CD4-positive, alpha-beta T cell treated with Interferon alpha-2 for 1 hour (primary cell): ENCODE data around the gene DNAJB9.
"Not testable (repeated sequence)": the region's sequence is repeated elsewhere in the genome, so short reads cannot be mapped to it uniquely, and the experiment has no call there.

ENCODE experiments used
- DNase-seq, 2 donors: peaks; one replicate each; pipeline ENCODE4 v3.0.0-alpha.2; 2020 to 2022

The DNAJB9 gene

DNA sequence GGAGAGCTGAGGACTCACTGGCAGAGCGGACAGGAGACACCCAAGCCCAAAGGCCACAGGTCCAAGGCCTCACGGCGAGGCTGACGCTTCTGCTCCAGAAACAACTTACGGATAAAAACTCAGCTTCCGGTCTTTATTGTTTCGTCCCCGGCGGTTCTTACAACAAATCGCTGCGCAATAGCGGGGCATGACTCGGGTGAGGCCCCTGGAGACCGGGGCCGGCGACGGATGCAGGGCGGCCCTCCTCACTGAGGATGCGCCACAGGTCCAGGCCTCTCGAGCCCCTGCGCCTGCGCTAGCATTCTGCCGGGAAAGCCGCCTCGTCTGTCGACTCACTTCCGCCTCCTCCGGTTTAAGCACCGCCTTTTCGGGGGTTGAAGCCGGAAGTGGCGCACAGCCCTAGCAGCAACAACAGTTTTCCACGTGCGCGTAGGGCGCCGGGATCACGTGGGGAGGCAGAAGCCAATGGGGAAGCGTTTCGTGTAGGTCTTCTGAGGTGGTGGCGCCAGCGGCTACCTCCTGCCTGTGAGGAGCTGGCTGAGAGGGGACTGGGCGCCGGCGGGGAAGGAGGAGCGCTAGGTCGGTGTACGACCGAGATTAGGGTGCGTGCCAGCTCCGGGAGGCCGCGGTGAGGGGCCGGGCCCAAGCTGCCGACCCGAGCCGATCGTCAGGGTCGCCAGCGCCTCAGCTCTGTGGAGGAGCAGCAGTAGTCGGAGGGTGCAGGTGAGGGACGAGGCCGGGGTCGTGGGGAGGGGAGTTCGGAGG, at the start of gene DNAJB9, which contains the start of gene THAP5:
Gene DNAJB9, plus strand, starts transcription at position 494 of the 765 bp plus-strand sequence. CDS start 1,853 bp downstream, outside the sequence.
Gene THAP5, minus strand, starts transcription at position 326 of the 765 bp plus-strand sequence. Its CDS starts 137 bp downstream, at position 189.
- peak; percentile 100 for DNase-seq

DNA sequence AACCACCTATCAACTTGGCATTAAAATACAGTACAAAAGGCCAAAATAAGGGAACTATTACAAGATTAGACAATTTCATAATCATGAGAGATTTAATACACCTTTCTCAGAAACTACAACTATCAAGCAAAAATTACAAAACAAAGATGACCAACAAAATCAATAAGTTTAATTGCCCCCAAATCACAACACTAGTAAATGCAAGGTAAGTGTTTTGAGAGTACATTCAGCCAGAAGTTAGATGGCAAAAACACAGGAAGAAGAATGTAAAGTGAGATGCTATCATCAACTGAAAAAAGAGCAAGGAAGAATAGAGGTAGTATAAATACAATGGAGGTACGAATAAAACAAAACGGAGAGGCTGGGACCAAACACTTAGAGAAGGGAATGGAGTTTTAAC, 46.9 kb upstream of the DNAJB9 start:
- DNase-seq: no peak

DNA sequence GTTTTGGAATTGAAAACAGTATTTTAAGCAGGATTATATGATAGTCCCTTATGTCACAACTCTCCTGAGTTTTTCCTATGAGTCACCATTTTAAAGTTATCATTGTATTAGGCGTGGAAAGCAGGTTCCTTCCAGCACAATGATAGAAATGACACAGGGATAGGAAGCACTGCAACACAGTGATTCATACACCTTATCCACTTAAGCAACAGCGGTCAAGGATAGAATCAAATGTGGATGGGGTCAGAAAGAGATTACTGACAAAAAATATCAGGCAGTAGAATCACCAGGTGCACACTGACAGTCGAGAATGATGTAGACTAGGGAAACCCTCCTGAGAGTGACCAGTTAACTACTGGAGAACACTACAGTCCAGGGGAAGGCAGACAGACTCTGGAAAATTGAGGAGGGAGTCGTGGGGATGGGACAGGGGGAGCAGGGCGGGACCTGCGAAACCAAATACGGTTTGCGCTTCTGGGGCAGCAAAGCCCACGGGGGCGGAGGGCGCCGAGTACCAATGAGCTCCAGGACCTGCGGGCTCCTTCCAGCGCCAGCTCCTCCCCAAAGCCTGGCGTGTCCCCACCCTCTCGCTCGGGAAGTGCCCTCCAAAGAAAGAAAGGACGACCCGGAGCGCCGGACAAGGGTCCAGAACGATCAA, 44.2 kb upstream of the DNAJB9 start:
- DNase-seq: no peak

DNA sequence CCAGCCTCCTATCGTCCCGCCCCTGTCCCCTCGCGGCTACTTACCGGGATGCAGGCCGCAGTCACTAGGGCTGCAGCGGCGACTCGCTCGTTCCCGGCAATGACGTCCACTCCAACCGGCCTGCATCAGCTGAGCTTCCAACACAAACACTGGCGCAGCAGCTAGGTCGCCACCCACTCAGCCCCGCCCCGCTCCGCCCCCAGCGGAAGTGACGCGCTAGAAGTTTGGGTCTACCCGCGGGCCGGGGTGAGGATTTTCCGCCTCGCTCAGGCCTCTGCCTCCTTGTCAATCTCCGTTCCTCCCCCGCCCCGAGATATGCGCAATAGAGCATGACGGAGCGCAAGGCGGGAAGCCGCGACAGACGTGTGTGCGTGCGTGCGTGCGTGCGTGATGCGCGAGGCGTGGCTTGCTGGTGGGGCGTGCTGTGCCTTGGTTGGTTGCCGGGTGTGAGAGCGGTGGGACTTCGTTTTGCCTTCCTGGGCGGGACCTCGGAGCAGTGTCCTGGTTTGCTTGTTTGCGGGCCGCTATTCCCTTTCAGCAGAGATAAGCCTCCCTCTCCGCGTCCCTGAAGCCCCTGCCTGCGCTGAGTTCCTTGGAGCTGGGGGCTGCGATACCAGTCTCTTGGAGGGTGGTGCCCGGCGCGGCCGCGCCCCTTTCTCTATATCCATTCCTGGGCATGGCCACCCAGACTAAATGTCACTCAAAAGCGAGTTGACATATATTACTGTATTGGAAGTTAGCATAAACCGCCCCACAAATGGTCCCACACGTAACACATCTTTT, 43.5 kb upstream of the DNAJB9 start, which contains the start of gene PNPLA8:
Gene PNPLA8, minus strand, starts transcription at position 151 of the 783 bp plus-strand sequence. CDS start 10,644 bp downstream, outside the sequence.
- DNase-seq: peak; percentile 100

DNA sequence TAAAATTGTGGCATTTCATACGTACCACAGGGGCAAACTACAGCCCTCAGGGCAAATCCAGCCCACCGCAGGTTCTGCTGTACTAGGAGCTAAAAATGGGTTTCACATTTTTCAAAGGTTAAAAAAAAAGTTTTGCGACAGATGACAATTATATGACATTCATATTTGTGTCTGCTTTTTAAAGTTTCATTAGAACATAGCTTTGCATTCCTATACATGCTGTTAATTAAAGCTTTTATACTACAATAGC, 43.0 kb upstream of the DNAJB9 start:
- no peak for DNase-seq

DNA sequence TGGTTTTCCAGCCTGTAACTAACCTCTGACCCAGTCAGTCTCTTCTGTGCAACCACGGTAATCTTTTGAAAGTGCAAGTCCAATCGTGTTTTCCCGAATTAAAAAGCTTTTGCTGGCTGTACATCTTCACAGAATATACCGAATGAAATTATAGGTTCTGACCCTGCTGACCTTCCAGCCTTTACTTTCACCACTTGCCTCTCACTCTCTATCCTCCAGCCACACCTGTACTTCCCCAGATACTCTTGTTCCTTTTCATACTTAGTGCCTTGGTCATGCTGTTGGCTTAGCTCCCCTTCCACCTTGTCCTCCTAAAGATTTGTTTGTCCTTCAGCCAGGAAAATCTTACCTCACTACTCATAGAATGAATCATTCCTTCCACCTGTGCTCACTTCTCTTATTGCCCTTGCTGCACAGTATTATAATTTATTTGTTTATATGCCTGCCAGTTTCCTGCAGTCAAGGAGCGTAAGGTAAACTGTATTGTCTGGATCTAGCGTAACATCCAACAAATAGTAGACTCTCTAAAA, 41.4 kb upstream of the DNAJB9 start:
- DNase-seq: no peak

DNA sequence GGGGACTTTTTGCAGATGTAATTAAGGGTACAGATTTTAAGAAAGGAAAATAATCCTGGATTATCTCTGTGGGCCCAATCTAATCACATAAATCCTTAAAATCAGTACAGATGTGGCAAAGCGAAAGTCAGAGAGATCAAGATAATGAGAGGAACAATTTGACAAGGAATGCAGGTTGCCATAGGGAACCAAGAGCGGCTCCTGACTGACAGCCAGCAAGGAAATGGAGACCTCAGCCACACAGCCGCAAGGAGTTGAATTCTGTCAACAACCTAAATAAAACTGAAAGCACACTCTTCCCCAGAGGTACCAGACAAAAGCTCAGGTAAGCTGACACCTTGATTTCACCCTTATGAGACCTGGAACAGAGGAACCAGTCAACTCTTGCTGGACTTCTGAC, 40.3 kb upstream of the DNAJB9 start:
- DNase-seq: no peak

DNA sequence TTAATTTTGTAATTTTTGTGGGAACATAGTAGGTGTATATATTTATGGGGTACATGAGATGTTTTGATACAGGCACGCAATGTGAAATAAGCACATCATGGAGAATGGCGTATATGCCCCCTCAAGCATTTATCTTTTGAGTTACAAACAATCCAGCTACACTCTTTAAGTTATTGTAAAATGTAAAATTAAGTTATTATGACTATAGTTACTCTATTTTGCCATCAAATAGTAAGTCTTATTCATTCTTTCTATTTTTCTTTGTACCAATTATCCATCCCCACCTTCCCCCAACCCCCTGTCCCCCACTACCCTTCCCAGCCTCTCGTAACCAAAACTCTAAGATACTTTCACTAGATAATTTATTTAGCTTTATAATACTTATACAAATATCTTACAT, 36.0 kb upstream of the DNAJB9 start:
- no peak for DNase-seq

DNA sequence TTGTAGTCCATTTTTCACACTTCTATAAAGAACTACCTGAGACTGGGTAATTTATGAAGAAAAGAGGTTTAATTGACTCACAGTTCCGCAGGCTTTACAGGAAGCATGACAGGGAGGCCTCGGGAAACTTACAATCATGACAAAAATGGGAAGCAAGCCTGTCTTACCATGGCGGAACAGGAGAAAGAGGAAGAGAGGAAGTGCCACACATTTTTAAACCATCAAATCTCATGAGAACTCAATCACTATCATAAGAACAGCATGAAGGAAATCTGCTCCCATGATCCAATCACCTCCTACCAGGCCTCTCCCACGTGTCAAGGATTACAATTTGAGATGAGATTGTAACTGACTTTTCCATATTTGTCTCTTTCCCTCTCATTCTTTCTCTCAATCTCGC, 34.4 kb upstream of the DNAJB9 start:
- DNase-seq: no peak

DNA sequence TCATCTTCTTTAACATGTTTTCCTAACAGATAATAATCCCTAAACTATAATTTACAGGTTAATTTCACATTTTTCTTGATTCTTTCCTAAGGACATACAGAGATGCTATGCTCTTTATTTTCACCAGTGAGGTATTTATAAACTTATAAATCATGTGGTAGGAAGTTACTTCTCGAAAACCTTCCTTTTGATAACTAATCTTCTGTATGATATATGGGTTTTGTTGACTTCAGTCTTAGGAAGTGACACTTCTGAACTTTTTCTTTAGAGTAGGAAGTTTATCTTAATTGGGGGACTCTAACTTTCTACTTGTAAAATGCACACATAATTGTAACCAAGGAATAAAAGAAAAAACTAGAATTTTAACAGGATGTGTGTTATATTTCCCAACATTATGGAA, 33.9 kb upstream of the DNAJB9 start:
- no peak for DNase-seq

DNA sequence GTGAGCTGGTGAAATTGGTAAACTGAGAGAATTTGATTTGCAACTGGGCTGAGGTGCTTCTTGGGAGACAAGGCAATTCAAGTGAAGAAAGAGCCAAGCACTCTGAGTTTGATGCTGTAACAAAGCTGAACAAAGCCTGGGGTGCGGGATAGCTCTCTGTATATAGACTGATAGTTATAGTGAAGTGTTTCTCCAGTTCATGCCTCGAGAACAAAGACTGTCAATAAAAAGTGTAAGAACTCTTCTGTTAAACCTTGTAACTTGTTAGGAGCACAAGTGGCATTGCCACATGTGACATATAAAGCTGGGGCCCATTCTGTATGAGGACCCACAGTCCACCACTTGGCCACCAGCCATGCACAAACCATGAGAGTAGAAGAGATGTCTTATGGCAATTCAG, 32.4 kb upstream of the DNAJB9 start:
- DNase-seq: no peak

DNA sequence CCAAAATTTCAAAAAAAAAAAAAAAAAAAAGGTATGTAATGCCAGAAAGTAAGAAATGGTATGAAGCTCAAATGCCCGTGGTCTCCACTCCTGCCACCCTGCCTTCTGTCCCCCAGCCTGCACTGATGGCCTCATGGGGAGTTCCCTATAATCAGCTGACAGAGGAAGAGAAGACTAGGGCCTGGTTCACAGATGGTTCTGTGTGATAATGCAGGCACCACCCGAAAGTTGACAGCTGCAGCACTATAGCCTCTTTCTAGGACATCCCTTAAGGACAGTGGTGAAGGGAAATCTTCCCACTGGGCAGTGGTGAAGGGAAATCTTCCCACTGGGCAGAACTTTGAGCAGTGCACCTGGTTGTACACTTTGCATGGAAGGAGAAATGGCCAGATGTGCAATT, 31.4 kb upstream of the DNAJB9 start:
- not testable (repeated sequence) for DNase-seq

DNA sequence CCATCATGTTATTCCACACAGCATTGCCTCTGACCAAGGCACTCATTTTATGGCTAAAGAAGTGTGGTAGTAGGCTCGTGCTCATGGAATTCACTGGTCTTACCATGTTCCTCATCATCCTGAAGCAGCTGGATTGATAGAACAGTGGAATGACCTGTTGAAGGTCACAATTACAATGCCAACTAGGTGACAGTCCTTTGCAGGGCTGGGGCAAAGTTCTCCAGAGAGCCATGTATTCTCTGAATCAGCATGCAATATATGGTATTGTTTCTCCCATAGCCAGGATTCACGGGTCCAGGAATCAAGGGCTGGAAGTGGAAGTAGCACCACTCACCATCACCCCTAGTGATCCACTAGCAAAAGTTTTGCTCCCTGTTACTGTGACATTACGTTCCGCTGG, 31.0 kb upstream of the DNAJB9 start:
- DNase-seq: not testable (repeated sequence)

DNA sequence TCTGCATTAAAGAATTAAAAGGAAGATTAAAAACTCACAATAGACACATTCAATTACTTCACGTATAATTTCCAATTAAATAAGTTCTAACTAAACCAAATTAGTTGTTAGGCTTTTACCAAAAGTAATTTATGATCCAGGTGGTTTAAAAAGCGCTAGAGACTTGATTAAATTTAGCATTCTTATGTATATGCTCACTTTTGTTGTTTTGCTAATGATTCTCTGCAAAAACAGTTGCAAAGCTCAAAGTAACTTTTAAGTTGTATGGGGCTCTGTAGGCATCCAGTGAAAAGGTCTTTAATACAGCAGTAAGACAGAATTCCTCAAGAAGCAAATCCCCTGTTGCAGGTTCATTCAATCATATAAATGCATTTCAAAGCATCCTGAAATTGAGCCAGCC, 28.2 kb upstream of the DNAJB9 start:
- DNase-seq: no peak

DNA sequence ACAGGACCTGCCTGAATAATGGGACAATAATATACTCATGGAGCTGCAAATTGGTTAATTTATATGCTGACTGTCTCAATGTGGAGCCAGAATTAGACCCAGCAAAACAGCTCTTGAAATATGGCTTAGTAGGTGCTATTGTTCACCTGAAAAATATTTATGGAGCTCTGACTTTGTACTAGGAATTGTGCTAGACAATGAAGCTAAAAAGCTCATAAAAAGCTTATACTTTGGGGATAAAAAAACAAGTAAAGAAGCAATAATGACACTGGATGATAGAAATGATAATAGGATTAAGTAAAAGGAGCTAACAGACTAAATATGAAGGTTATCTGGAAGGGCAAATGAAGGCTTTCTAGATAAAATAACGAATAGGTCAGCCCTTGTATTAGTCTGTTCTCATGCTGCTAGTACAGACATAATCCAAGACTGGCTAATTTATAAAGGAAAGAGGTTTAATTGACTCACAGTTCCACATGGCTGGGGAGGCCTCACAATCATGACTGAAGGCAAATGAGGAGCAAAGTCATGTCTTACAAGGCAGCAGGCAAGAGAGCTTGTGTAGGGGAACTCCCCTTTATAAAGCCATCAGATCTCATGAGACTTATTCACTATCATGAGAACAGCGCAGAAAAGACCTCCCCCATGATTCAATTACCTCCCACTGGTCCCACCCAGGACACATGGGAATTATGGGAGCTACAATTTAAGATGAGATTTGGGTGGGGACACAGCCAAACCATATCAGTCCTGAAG, 21.4 kb upstream of the DNAJB9 start:
- DNase-seq: not testable (repeated sequence)

DNA sequence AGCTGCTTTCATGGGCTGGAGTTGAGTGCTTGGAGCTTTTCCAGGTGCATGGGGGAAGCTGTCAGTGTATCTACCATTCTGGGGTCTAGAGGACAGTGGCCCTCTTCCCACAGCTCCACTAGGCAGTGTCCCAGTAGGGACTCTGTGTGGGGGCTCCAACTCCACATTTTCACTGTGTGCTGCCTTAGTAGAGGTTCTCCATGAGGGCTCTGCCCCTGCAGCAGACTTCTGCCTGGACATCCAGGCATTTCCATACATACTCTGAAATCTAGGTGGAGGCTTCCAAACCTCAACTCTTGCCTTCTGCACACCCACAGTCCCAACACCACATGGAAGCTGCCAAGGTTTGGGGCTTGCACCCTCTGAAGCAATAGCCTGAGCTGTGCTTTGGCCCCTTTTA, 13.0 kb upstream of the DNAJB9 start:
- DNase-seq: not testable (repeated sequence)

DNA sequence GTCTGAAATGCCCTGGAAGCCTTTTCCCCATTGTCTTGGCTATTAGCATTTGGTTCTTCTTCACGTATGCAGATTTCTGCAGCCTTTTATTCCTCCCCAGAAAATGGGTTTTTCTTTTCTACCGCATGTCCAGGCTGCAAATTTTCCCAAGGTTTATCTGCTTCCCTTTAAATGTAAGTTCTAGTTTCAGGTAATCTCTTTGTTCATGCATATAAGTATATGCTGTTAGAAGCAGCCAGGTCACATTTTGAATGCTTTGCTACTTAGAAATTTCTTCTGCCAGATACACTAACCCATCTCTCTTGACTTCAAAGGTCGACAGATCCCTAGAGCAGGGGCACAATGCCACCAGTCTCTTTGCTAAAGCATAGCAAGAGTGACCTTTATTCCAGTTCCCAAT, 12.5 kb upstream of the DNAJB9 start:
- DNase-seq: no peak

DNA sequence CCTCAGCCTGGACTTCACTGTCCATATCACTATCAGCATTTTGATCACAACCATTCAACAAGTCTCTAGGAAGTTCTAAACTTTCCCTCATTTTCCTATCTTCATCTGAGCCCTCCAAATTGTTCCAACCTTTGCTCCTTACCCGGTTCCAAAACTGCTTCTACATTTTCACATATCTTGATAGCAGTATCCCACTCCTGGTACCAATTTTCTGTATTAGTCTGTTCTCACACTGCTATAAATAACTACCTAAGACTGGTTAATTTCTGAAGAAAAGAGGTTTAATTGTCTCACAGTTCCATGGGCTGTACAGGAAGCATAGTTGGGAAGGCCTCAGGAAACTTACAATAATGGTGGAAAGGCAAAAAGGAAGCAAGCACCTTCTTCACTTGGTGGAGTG, 12.1 kb upstream of the DNAJB9 start:
- no peak for DNase-seq

DNA sequence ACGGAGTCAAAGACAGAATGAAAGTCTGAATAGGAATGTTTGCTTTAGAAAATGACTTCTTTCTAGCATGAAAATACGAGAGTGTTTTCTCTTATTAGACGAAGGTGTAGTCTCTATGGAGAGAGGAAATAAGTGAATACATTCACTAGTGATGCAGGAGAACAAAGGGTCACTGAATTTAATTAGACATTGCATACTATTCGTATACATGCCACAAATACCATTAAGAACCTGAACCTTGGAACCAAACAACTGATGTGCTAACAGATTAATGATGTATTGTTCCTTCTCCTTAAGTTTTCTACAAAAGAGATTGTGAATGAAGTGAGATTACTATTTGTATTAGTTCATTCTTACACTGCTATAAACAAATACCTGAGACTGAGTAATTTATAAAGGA, 10.4 kb upstream of the DNAJB9 start:
- no peak for DNase-seq

DNA sequence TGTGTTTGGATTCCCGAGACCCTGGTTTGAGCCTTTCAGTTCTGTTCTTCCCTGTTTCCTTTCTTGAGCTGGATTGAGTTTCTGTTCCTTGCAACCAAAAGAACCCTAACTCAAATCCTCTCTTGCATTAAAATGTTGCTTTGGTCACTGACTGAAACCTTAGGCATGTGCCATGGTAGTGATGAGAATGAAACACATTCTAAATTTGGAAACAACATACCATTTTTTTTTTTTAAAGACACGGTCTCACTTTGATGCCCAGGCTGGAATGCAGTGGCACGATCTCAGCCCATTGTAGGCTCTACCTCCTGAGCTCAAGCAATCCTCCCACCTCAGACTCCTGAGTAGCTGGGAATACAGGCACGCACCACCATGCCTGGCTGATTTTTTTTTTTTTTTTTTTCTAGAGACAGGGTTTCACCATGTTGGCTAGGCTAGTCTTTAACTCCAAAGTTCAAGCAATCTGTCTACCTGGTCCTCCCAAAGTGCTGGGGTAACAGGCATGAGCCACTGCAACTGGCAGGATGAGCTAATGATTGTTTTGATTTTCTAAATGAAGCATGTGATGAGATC, 8.5 kb upstream of the DNAJB9 start:
- DNase-seq: no peak

DNA sequence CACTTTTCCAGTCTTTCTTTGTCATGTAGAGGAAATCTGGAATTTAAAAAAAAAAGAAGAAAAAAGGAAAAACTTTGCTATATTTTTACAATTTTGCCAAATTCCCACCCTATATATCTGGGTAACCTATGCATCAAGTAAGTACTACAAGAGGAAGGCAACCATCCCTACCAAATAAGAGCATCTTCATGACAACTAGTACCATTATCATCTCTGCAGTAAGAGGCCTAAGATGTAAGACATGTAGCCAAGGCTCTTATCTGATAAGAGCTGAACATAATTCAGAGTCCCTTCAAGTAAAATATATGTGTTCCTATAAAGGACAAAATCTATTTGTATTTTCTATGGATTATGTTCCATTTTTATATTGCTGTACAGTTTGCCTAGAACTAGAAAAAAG, 3.7 kb upstream of the DNAJB9 start:
- no peak for DNase-seq

DNA sequence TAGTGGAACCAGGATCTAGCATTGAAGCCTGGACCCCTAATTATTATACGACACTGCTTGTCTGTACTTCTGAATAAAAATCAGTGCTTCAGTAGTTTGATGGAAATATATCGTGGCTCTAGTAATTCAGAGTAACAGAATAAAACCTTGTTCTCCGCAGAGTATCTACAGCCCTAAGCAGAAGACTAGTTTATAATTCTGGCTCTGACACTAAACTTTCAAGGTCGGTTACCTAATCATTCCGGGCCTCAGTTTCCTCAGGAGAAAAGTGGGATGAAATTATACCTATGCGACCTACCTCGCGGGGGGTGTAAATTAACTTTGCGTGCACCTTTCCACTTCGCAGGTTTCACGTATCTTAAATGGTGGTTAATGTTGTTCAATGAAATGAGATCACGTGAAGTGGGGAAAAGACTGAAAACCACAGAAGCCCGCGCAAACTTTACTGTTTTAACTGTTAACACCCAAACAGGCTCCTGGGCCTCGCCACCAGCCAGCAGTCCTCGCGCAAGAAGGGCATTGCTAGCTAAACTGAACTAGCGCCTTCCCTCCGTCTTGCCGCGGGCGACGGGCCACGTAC, 783 bp upstream of the DNAJB9 start:
- DNase-seq: peak in 1 of 2 donors; percentile 11
